Endodermal cell (in vitro differentiated cells): ENCODE results near the gene HAUS8. TPM values are rescaled to one million over a fixed set of nuclear protein-coding genes. Genes with fewer than 3 reads are reported as not detected.
"Not testable (repeated sequence)": the region's sequence is repeated elsewhere in the genome, so short reads cannot be mapped to it uniquely, and the experiment has no call there.

ENCODE experiments used
- DNase-seq: peaks from one replicate; pipeline ENCODE4 v3.0.0-alpha.2; 2017
- H3K27ac ChIP-seq: 2 replicates; pipeline ENCODE4 v1.5.1; 2013; ENCODE audit warnings: mild to moderate bottlenecking, low read depth, low read length, moderate library complexity
- H3K27me3 ChIP-seq: 2 replicates; pipeline ENCODE4 v1.6.1; 2013; ENCODE audit warnings: mild to moderate bottlenecking, low read length, moderate library complexity; ENCODE audit not compliant: insufficient read depth, control insufficient read depth, poor library complexity, severe bottlenecking
- H3K36me3 ChIP-seq: 2 replicates; pipeline ENCODE4 v1.7.0; 2013; ENCODE audit warnings: mild to moderate bottlenecking, low read length, moderate library complexity; ENCODE audit not compliant: control insufficient read depth, insufficient read depth
- H3K4me1 ChIP-seq: one replicate; pipeline ENCODE4 v1.7.0; 2013; ENCODE audit warnings: low read length; ENCODE audit not compliant: control insufficient read depth, insufficient read depth
- H3K4me3 ChIP-seq: 2 replicates; pipeline ENCODE4 v1.5.1; 2013; ENCODE audit warnings: mild to moderate bottlenecking, low read length, moderate library complexity
- H3K9ac ChIP-seq: 2 replicates; pipeline ENCODE4 v1.6.1; 2013; ENCODE audit warnings: mild to moderate bottlenecking, low read length, moderate library complexity; ENCODE audit not compliant: poor library complexity, severe bottlenecking; ENCODE audit errors: extremely low read depth
- H3K9me3 ChIP-seq: 2 replicates; pipeline ENCODE4 v1.6.1; 2013; ENCODE audit warnings: mild to moderate bottlenecking, low read length, moderate library complexity; ENCODE audit not compliant: control insufficient read depth
- H3K27ac Mint-ChIP-seq: 2 replicates; pipeline ENCODE4 v1.8.0; 2020; ENCODE audit warnings: mixed read lengths
- H3K27me3 Mint-ChIP-seq: 2 replicates; pipeline ENCODE4 v1.8.0; 2021; ENCODE audit warnings: mild to moderate bottlenecking, mixed read lengths; ENCODE audit not compliant: insufficient read depth
- H3K36me3 Mint-ChIP-seq: 2 replicates; pipeline ENCODE4 v1.8.0; 2020; ENCODE audit warnings: low read depth, mixed read lengths
- H3K4me1 Mint-ChIP-seq: 2 replicates; pipeline ENCODE4 v1.8.0; 2020; ENCODE audit warnings: mixed read lengths
- H3K4me3 Mint-ChIP-seq: 2 replicates; pipeline ENCODE4 v1.8.0; 2020; ENCODE audit warnings: mild to moderate bottlenecking, moderate library complexity, mixed read lengths
- H3K9me3 Mint-ChIP-seq: 2 replicates; pipeline ENCODE4 v1.8.0; 2020; ENCODE audit warnings: mild to moderate bottlenecking, mixed read lengths
- CTCF ChIP-seq: fragments of 200-600 bp; sonication (generic); conservative IDR thresholded peaks from 2 replicates; pipeline ENCODE4 v1.5.0; 2021; ENCODE audit warnings: antibody characterized with exemption, mild to moderate bottlenecking
- WGBS, 2 experiments: methylation state at CpG; one replicate each; pipeline versions ENCODE4 v1.1.5 to v1.1.7; 2013; ENCODE audit warnings: missing lambda C conversion rate in 2 of 2, mixed read lengths in 1 of 2; ENCODE audit not compliant: insufficient coverage in 1 of 2, insufficient read length in 1 of 2; 5-methylcytosine and 5-hydroxymethylcytosine counted together
- total RNA-seq, 2 donors: library from RNA; stranded (reverse); fragmentation: NEBNext Ultra II Directional in 1 of 2; extraction: Animal tissue kit (Norgen Biotek cat#: 25700) in 1 of 2; gene quantifications; 2 replicates in 1 of 2; 3 replicates in 1 of 2; pipeline ENCODE4 v1.2.1, GENCODE V29; 2021

Gene HAUS8
- total RNA-seq, 2 donors from 2014 or later = 19.4 to 19.9 TPM

GRCh38 chr19:17107546-17108452, 32.5 kb upstream of the HAUS8 start:
- peak overlapping the region; percentile 12 for H3K27ac ChIP-seq
- DNase-seq = no peak
- no peak overlapping the region for H3K9ac ChIP-seq

GRCh38 chr19:17106964-17107363, 31.7 kb upstream of the HAUS8 start:
- H3K27ac Mint-ChIP-seq, H3K27me3 ChIP-seq, H3K27me3 Mint-ChIP-seq, H3K4me3 ChIP-seq, DNase-seq, H3K4me1 ChIP-seq, H3K4me3 Mint-ChIP-seq, H3K4me1 Mint-ChIP-seq, H3K9ac ChIP-seq, H3K27ac ChIP-seq: not testable (repeated sequence)
- Histone ChIP-seq H3K36me3 (peaks cover 27% of the 10 kb centered on the region), H3K9me3 (peaks cover 13% of the 10 kb centered on the region)
- Mint-ChIP-seq H3K36me3 (peaks cover 55% of the 10 kb centered on the region), H3K9me3 (peaks cover 15% of the 10 kb centered on the region)
- 91 to 100% methylated on average over 1 to 4 of the region's 4 CpGs for WGBS, 2 experiments

More at GRCh38 chr19:17107546-17108452, 32.5 kb upstream of the HAUS8 start:
- Mint-ChIP-seq H3K27me3 (no peaks in the 10 kb centered on the region), H3K9me3 (peaks cover 8% of the 10 kb centered on the region), H3K36me3 (peaks cover 47% of the 10 kb centered on the region), H3K27ac (peak overlapping the region; percentile 76), H3K4me3 (no peak overlapping the region), H3K4me1 (peaks cover 5% of the 10 kb centered on the region)
- no peaks in the 10 kb centered on the region for H3K27me3 ChIP-seq
- WGBS, 2 experiments = 86 to 88% methylated on average over 15 to 27 of the region's 27 CpGs
- H3K4me3 ChIP-seq = no peak overlapping the region
- H3K36me3 ChIP-seq = peaks cover 19% of the 10 kb centered on the region
- no peak for TF ChIP-seq CTCF
- H3K4me1 ChIP-seq = no peaks in the 10 kb centered on the region
- H3K9me3 ChIP-seq = peaks cover 5% of the 10 kb centered on the region

- Mint-ChIP-seq H3K27ac (no peak overlapping the region), H3K4me3 (no peak overlapping the region), H3K4me1 (peaks cover 5% of the 10 kb centered on the region), H3K36me3 (peaks cover 56% of the 10 kb centered on the region), H3K9me3 (peaks cover 15% of the 10 kb centered on the region), H3K27me3 (no peaks in the 10 kb centered on the region)
- no peak overlapping the region for H3K27ac ChIP-seq
- no peak overlapping the region for H3K9ac ChIP-seq
- H3K4me3 ChIP-seq = no peak overlapping the region
- peaks cover 17% of the 10 kb centered on the region for H3K9me3 ChIP-seq
- H3K27me3 ChIP-seq = no peaks in the 10 kb centered on the region
- no peak for TF ChIP-seq CTCF
- DNase-seq = no peak
- no peaks in the 10 kb centered on the region for H3K4me1 ChIP-seq
- 92 to 100% methylated on average over 2 to 3 of the region's 3 CpGs for WGBS, 2 experiments
- peaks cover 27% of the 10 kb centered on the region for H3K36me3 ChIP-seq
These were observed 30.3 kb upstream of the HAUS8 start for GRCh38 chr19:17105556-17105955.
